Sigmoid colon (tissue), 7 donors: ENCODE results near the gene KCNT1. TPM values are rescaled to one million over a fixed set of nuclear protein-coding genes. Genes with fewer than 3 reads are reported as not detected.
A peak's percentile ranks its signal among the peaks of the same experiment; 100 is the strongest.

Experiments
- DNase-seq: peaks from one replicate; pipeline ENCODE4 v3.0.0-alpha.2; 2019
- H3K27ac ChIP-seq, 4 donors: fragments of 200-600 bp; sonication (generic); one replicate each; pipeline ENCODE4 v1.5.1; 2016 to 2019; ENCODE audit warnings: mild to moderate bottlenecking in 1 of 4
- H3K27me3 ChIP-seq, 3 donors: fragments of 200-600 bp; sonication (generic); one replicate each; pipeline ENCODE4 v1.5.1; 2019; ENCODE audit warnings: mild to moderate bottlenecking in 1 of 3
- H3K36me3 ChIP-seq, 4 donors: fragments of 200-600 bp; sonication (generic); one replicate each; pipeline ENCODE4 v1.5.1; 2016 to 2019
- H3K4me1 ChIP-seq, 4 donors: fragments of 200-600 bp; sonication (generic); one replicate each; pipeline ENCODE4 v1.5.1; 2017 to 2019
- H3K4me3 ChIP-seq, 4 donors: fragments of 200-600 bp; sonication (generic); one replicate each; pipeline ENCODE4 v1.5.1; 2017 to 2019; ENCODE audit warnings: mild to moderate bottlenecking in 2 of 4, moderate library complexity in 1 of 4
- H3K9me3 ChIP-seq, 4 donors: fragments of 200-600 bp in 3 of 4; sonication (generic) in 3 of 4; one replicate each; pipeline versions ENCODE4 v1.5.1 to v1.6.1; 2013 to 2019
- EP300 ChIP-seq, 4 donors: sonication (generic); formaldehyde crosslinking; IDR thresholded peaks; one replicate each; pipeline ENCODE4 v1.6.1; 2017; ENCODE audit warnings: antibody characterized with exemption in 4 of 4
- POLR2A ChIP-seq, 2 donors: fragments of 450-650 bp; IDR thresholded peaks; one replicate each; pipeline ENCODE4 v1.6.1; 2016; ENCODE audit warnings: antibody characterized with exemption in 2 of 2, mild to moderate bottlenecking in 2 of 2, moderate library complexity in 2 of 2
- POLR2AphosphoS5 ChIP-seq, 4 donors: sonication (generic); formaldehyde crosslinking; IDR thresholded peaks; one replicate each; pipeline ENCODE4 v1.6.1; 2017; ENCODE audit warnings: antibody characterized with exemption in 4 of 4
- WGBS, 2 donors: extraction: QIAGEN DNeasy Blood & Tissue Kit; methylation state at CpG; one replicate each; pipeline ENCODE4 v1.1.7; 2013; 5-methylcytosine and 5-hydroxymethylcytosine counted together
- intact Hi-C: fragments of 100-400 bp; cut with DNase I; formaldehyde crosslinking; loops from one replicate; pipeline ENCODE4 v1.15.1; 2023
- polyA plus RNA-seq, 3 donors: library from polyadenylated mRNA; stranded (reverse); fragments of 200-250 nt; gene quantifications; one replicate each; pipeline ENCODE4 v1.2.3, GENCODE V29; 2013
- total RNA-seq, 4 donors: library from RNA; depleted of rRNA; stranded (reverse); fragments of >200 nt; gene quantifications; one replicate each; pipeline ENCODE4 v1.1.0, GENCODE V29; 2016
- TF ChIP-seq, protein P1 (sequence below), 4 experiments: fragments of 450-650 bp in 3 of 4; fragments of 200-600 bp in 1 of 4; IDR thresholded peaks; one replicate each; pipeline ENCODE4 v1.5.1; 2016 to 2019; ENCODE audit warnings: antibody characterized with exemption in 4 of 4, mild to moderate bottlenecking in 3 of 4, moderate library complexity in 2 of 4
- donor health status: healthy with polysubstance abuse.
- donor health status: Bipolar disorder and iron deficiency.
- donor health status: healthy.

Gene KCNT1
- total RNA-seq: under 1 TPM in 3 of 4 donors, not detected in 1; 0.28 to 0.95 (median 0.36) TPM
- polyA plus RNA-seq: under 1 TPM in 1 of 3 donors, not detected in 2; 0.23 TPM

DNA sequence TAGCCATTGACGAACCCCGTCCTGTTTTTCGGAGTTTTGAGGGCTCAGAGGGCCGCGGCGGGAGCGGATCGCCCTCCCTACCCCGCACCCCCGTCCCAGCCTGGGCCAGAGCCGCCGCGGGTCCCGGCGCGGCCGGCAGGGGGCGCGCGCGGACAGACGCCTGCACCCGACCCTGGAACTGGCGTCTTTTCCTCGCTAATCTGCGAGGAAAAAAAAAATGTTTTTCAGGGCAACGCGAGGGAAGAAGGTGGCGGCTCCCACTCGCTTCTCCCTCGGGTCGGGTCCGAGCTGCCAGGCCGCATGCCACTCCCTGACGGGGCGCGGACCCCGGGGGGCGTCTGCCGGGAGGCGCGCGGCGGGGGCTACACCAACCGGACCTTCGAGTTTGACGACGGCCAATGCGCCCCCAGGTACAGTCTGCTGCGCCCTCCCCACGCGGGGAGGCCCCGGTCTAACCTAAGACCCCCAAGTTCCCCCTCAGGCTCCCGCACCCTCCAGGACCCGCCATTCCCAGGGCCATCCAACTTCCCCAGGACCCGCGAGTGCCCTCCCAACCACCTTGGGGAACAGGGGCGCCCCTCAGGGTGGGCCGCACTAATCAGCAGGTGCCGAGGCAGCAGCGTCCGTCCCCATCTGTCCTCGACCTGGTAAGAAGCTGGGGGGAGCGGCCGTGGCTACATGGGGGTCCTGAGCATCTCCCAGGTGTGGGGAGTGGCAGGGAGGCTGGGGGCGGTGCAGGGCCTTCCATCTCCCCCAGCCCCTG, at the start of gene KCNT1:
Gene KCNT1, plus strand, starts transcription at position 227 of the 763 bp plus-strand sequence. Its CDS starts 74 bp downstream, at position 301.
- WGBS, 2 donors: 14 to 15% methylated on average over 66 of the region's 66 CpGs
- Histone ChIP-seq H3K27ac (no peak within 1 kb of the TSS), H3K4me3 (peak within 1 kb of the TSS in 1 of 4 donors; percentile 19), H3K9me3 (no peaks in the 10 kb centered on the region), H3K36me3 (no peaks in the 10 kb centered on the region), H3K4me1 (peaks cover 0 to 17% (median 12%) of the 10 kb centered on the region in 4 donors), H3K27me3 (peaks cover 19 to 63% (median 63%) of the 10 kb centered on the region in 3 donors)
- TF ChIP-seq EP300 (IDR thresholded peaks at IDR 0.05): no peak
- no peak for TF ChIP-seq POLR2AphosphoS5 (IDR thresholded peaks at IDR 0.05)
- TF ChIP-seq, protein P1, sequence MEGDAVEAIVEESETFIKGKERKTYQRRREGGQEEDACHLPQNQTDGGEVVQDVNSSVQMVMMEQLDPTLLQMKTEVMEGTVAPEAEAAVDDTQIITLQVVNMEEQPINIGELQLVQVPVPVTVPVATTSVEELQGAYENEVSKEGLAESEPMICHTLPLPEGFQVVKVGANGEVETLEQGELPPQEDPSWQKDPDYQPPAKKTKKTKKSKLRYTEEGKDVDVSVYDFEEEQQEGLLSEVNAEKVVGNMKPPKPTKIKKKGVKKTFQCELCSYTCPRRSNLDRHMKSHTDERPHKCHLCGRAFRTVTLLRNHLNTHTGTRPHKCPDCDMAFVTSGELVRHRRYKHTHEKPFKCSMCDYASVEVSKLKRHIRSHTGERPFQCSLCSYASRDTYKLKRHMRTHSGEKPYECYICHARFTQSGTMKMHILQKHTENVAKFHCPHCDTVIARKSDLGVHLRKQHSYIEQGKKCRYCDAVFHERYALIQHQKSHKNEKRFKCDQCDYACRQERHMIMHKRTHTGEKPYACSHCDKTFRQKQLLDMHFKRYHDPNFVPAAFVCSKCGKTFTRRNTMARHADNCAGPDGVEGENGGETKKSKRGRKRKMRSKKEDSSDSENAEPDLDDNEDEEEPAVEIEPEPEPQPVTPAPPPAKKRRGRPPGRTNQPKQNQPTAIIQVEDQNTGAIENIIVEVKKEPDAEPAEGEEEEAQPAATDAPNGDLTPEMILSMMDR (IDR thresholded peaks at IDR 0.05): peak in 2 of 4 experiments; percentile 51 to 94
- no peak for DNase-seq
- intact Hi-C loops: no loop called here

DNA sequence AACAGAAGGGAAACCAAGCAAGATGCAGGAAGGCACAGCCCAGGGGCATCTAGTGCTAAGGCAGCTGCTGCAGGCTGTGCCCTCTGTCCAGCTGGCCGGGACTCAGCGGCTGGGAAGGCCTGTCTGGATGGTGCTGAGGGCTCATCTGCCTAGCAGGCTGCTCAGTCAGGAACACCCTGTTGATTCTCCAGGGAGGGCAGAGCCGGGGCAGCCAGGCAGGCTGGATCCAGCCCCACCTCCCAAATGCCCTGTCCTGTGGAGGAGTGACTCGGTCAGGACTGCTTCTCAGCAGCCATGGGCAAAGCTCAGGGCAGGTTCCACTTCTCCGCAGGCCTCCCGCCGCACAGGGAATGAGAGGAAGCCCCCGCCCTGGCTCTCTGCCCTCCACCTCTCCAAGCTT, 46.7 kb upstream of the KCNT1 start:
- intact Hi-C loops: no loop called here
- no peak for DNase-seq
- WGBS, 2 donors: 70 to 77% methylated on average over 8 of the region's 8 CpGs

DNA sequence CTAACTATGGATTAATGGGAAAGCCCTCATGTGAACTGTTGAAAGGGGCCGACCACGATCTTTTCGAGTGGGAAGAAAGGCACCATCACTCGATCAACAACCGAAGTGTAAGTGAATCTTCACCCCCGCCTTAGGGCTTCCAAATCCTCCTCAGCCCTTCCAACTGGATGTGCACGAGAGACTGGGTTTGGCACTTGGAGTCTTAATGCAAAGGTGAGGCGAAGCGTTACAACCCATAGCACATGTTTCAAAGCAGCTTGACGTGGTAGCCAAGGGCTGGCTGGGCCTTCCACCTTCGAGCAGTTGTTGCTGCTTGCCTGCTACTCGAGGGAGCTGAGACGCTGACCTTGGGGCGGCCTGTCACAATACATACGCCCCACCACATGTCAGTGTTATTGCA, 44.6 kb upstream of the KCNT1 start:
- no peak for DNase-seq
- H3K9me3 ChIP-seq: no peaks in the 10 kb centered on the region
- no peaks in the 10 kb centered on the region for H3K4me1 ChIP-seq
- H3K4me3 ChIP-seq: no peak overlapping the region
- WGBS, 2 donors: 88% methylated on average over 15 of the region's 15 CpGs
- no peaks in the 10 kb centered on the region for H3K36me3 ChIP-seq
- no peak overlapping the region for H3K27ac ChIP-seq
- TF ChIP-seq, protein P1 (IDR thresholded peaks at IDR 0.05): no peak
- TF ChIP-seq POLR2AphosphoS5 (IDR thresholded peaks at IDR 0.05): no peak
- intact Hi-C loops: no loop called here
- peaks cover 0 to 15% (median 0%) of the 10 kb centered on the region in 3 donors for H3K27me3 ChIP-seq

More for the DNA sequence above, 46.7 kb upstream of the KCNT1 start:
- Histone ChIP-seq H3K36me3 (no peaks in the 10 kb centered on the region), H3K27me3 (peaks cover 0 to 11% (median 0%) of the 10 kb centered on the region in 3 donors), H3K9me3 (no peaks in the 10 kb centered on the region), H3K4me3 (no peak overlapping the region), H3K27ac (no peak overlapping the region), H3K4me1 (no peaks in the 10 kb centered on the region)
- TF ChIP-seq EP300 (IDR thresholded peaks at IDR 0.05) (no peak), POLR2A (IDR thresholded peaks at IDR 0.05) (no peak), POLR2AphosphoS5 (IDR thresholded peaks at IDR 0.05) (no peak)
- TF ChIP-seq, protein P1 (IDR thresholded peaks at IDR 0.05): no peak

DNA sequence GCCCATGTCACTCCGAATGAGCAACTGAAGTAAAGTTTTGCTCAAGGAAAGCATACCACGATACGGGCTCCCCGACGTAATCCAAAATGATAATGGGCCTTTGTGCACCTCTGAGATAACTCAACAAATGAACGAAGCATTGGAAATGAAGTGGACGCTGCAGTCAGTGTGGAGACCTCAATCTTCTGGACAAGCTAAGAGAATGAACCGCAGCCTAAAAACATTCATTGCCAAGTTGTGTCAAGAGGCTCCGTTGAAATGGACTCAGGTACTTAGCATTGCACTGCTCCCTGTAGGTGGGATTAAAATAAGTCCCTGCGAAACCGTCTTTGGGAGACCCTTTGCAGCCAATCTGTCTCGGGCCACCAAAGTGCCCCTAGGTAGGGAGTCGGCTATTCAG, 42.7 kb upstream of the KCNT1 start:
- no peak overlapping the region for H3K27ac ChIP-seq
- DNase-seq: no peak
- no peaks in the 10 kb centered on the region for H3K4me1 ChIP-seq
- no peaks in the 10 kb centered on the region for H3K9me3 ChIP-seq
- TF ChIP-seq POLR2A (IDR thresholded peaks at IDR 0.05) (no peak), EP300 (IDR thresholded peaks at IDR 0.05) (no peak), POLR2AphosphoS5 (IDR thresholded peaks at IDR 0.05) (no peak)
- TF ChIP-seq, protein P1 (IDR thresholded peaks at IDR 0.05): no peak
- WGBS, 2 donors: 90 to 91% methylated on average over 13 of the region's 13 CpGs
- H3K4me3 ChIP-seq: no peak overlapping the region
- intact Hi-C loops: no loop called here
- H3K27me3 ChIP-seq: peaks cover 0 to 30% (median 0%) of the 10 kb centered on the region in 3 donors
- no peaks in the 10 kb centered on the region for H3K36me3 ChIP-seq
